Colonic mucosa (tissue), 4 donors: ENCODE measurements around the gene NUP210L. TPM values are rescaled to one million over a fixed set of nuclear protein-coding genes. Genes with fewer than 3 reads are reported as not detected.

Source experiments
- DNase-seq: peaks from one replicate; pipeline ENCODE4 v3.0.0-alpha.2; 2020
- H3K27ac ChIP-seq: fragments of 200-600 bp; one replicate; pipeline ENCODE4 v1.8.0; 2021
- H3K27me3 ChIP-seq: fragments of 200-600 bp; one replicate; pipeline ENCODE4 v1.8.0; 2021
- H3K36me3 ChIP-seq: fragments of 200-600 bp; one replicate; pipeline ENCODE4 v1.8.0; 2021
- H3K4me1 ChIP-seq: fragments of 200-600 bp; one replicate; pipeline ENCODE4 v1.8.0; 2021; ENCODE audit warnings: mild to moderate bottlenecking
- H3K4me3 ChIP-seq: fragments of 200-600 bp; one replicate; pipeline ENCODE4 v1.8.0; 2021
- H3K9ac ChIP-seq, 2 donors: one replicate each; pipeline ENCODE4 v1.7.0; 2013; ENCODE audit warnings: control low read depth in 2 of 2, low read depth in 2 of 2, low read length in 2 of 2
- H3K9me3 ChIP-seq: fragments of 200-600 bp; one replicate; pipeline ENCODE4 v1.8.0; 2021
- CTCF ChIP-seq: fragments of 200-600 bp; IDR thresholded peaks from one replicate; pipeline ENCODE4 v1.8.0; 2022; ENCODE audit warnings: antibody characterized with exemption, mild to moderate bottlenecking
- intact Hi-C: fragments of 100-400 bp; cut with DNase I; formaldehyde crosslinking; loops from one replicate; pipeline ENCODE4 v1.14.1; 2022
- total RNA-seq, 2 donors: library from RNA; stranded (reverse); fragmentation: NEBNext Ultra II Directional in 1 of 2; extraction: Animal tissue kit (Norgen Biotek cat#: 25700) in 1 of 2; gene quantifications; one replicate each; pipeline ENCODE4 v1.2.1, GENCODE V29; 2021
- donor health status: healthy.
- donor health status: DM: no; HTN: no; CAD: no.
- donor health status: DM: no; HTN: no; CAD: no.

Gene NUP210L
- total RNA-seq, result under 1 TPM; 0.10 to 0.11 TPM

GRCh38 chr1:154154534-154155191, at the start of gene NUP210L:
Gene NUP210L, minus strand, starts transcription at chr1:154155073.
- no peaks in the 10 kb centered on the region for H3K9me3 ChIP-seq
- peak within 1 kb of the TSS; percentile 42 for H3K27ac ChIP-seq
- no peak within 1 kb of the TSS for H3K4me3 ChIP-seq
- no peaks in the 10 kb centered on the region for H3K27me3 ChIP-seq
- no peaks in the 10 kb centered on the region for H3K4me1 ChIP-seq
- H3K9ac ChIP-seq, result peak within 1 kb of the TSS in 1 of 2 donors; percentile 28
- no peaks in the 10 kb centered on the region for H3K36me3 ChIP-seq
- intact Hi-C loops, result no loop called here
- peak; percentile 49 for DNase-seq
- no peak for TF ChIP-seq CTCF

- DNase-seq, result no peak
- Histone ChIP-seq H3K4me3 (no peak overlapping the region), H3K27me3 (no peaks in the 10 kb centered on the region), H3K9me3 (no peaks in the 10 kb centered on the region), H3K27ac (no peak overlapping the region), H3K9ac (no peak overlapping the region), H3K4me1 (no peaks in the 10 kb centered on the region), H3K36me3 (no peaks in the 10 kb centered on the region)
- no peak for TF ChIP-seq CTCF
- intact Hi-C loops, result loop anchor here (10.0 kb wide), 2 partner anchors 65 to 135 kb away; no protein-coding TSS in a partner anchor
Measured at GRCh38 chr1:154199563-154199879, 44.6 kb upstream of the NUP210L start.

GRCh38 chr1:154198756-154199562, 44.1 kb upstream of the NUP210L start:
- intact Hi-C loops, result loop anchor here (10.0 kb wide), 2 partner anchors 66 to 136 kb away; no protein-coding TSS in a partner anchor
- Histone ChIP-seq H3K27ac (no peak overlapping the region), H3K36me3 (no peaks in the 10 kb centered on the region), H3K27me3 (no peaks in the 10 kb centered on the region), H3K4me1 (no peaks in the 10 kb centered on the region), H3K9me3 (no peaks in the 10 kb centered on the region), H3K9ac (no peak overlapping the region), H3K4me3 (no peak overlapping the region)
- TF ChIP-seq CTCF, result peak; percentile 30
- peak; percentile 40 for DNase-seq

- no peaks in the 10 kb centered on the region for H3K4me1 ChIP-seq
- TF ChIP-seq CTCF, result no peak
- H3K4me3 ChIP-seq, result no peak overlapping the region
- no peak overlapping the region for H3K27ac ChIP-seq
- no peaks in the 10 kb centered on the region for H3K36me3 ChIP-seq
- DNase-seq, result no peak
- no peaks in the 10 kb centered on the region for H3K27me3 ChIP-seq
- H3K9me3 ChIP-seq, result no peaks in the 10 kb centered on the region
- intact Hi-C loops, result loop anchor here (10.0 kb wide), 2 partner anchors 71 to 141 kb away; no protein-coding TSS in a partner anchor
- no peak overlapping the region for H3K9ac ChIP-seq
Measured at GRCh38 chr1:154193821-154194220, 38.9 kb upstream of the NUP210L start.

- TF ChIP-seq CTCF, result no peak
- intact Hi-C loops, result loop anchor here (10.0 kb wide), 2 partner anchors 72 to 142 kb away; no protein-coding TSS in a partner anchor
- Histone ChIP-seq H3K9me3 (no peaks in the 10 kb centered on the region), H3K4me1 (no peaks in the 10 kb centered on the region), H3K27ac (no peak overlapping the region), H3K4me3 (no peak overlapping the region), H3K36me3 (no peaks in the 10 kb centered on the region), H3K9ac (no peak overlapping the region), H3K27me3 (no peaks in the 10 kb centered on the region)
- DNase-seq, result no peak
Measured at GRCh38 chr1:154192476-154192875, 37.6 kb upstream of the NUP210L start.
